Thoracic aorta (tissue), 2 donors: ENCODE data around the gene SRP68. TPM values are rescaled to one million over a fixed set of nuclear protein-coding genes. Genes with fewer than 3 reads are reported as not detected.

ENCODE experiments used
- ATAC-seq: fragments of 150-250 bp; one replicate; pipeline ENCODE4 v1.8.0; 2017; ENCODE audit warnings: low read depth; ENCODE audit not compliant: insufficient number of reproducible peaks, low FRiP score
- DNase-seq: peaks from one replicate; pipeline ENCODE4 v3.0.0-alpha.2; 2020; ENCODE audit warnings: low spot score
- H3K27ac ChIP-seq, 2 donors: fragments of 200-600 bp; sonication (generic); 1 replicate in 1 of 2; 2 replicates in 1 of 2; pipeline ENCODE4 v1.5.1; 2016; ENCODE audit warnings: mild to moderate bottlenecking in 2 of 2, moderate library complexity in 2 of 2
- H3K27me3 ChIP-seq: fragments of 200-600 bp; sonication (generic); replicated peaks from 2 replicates; pipeline ENCODE4 v1.6.0; 2016; ENCODE audit warnings: mild to moderate bottlenecking; ENCODE audit not compliant: insufficient read depth
- H3K36me3 ChIP-seq: fragments of 200-600 bp; sonication (generic); one replicate; pipeline ENCODE4 v1.5.1; 2016
- H3K4me1 ChIP-seq, 2 donors: fragments of 200-600 bp; sonication (generic); 1 replicate in 1 of 2; 2 replicates in 1 of 2; pipeline versions ENCODE4 v1.5.1 to v1.6.0; 2016; ENCODE audit warnings: low read depth in 2 of 2, mild to moderate bottlenecking in 1 of 2; ENCODE audit not compliant: control insufficient read depth in 1 of 2
- H3K4me3 ChIP-seq: fragments of 200-600 bp; sonication (generic); 2 replicates; pipeline ENCODE4 v1.5.1; 2016; ENCODE audit warnings: mild to moderate bottlenecking
- H3K9me3 ChIP-seq: fragments of 200-600 bp; sonication (generic); 2 replicates; pipeline ENCODE4 v1.5.1; 2016
- total RNA-seq, 2 donors: library from RNA; depleted of rRNA; stranded (reverse); fragments of >200 nt; gene quantifications; one replicate each; pipeline versions ENCODE4 v1.1.0 to v1.2.3, GENCODE V29; 2016
- TF ChIP-seq, protein P1 (sequence below): fragments of 200-600 bp; sonication (generic); IDR thresholded peaks from one replicate; pipeline ENCODE4 v1.5.1; 2019; ENCODE audit warnings: antibody characterized with exemption

SRP68 gene
- total RNA-seq, 2 donors from 2014 or later: 19.1 to 39.9 TPM

- peaks cover 58% of the 10 kb centered on the region for H3K36me3 ChIP-seq
- TF ChIP-seq, protein P1, sequence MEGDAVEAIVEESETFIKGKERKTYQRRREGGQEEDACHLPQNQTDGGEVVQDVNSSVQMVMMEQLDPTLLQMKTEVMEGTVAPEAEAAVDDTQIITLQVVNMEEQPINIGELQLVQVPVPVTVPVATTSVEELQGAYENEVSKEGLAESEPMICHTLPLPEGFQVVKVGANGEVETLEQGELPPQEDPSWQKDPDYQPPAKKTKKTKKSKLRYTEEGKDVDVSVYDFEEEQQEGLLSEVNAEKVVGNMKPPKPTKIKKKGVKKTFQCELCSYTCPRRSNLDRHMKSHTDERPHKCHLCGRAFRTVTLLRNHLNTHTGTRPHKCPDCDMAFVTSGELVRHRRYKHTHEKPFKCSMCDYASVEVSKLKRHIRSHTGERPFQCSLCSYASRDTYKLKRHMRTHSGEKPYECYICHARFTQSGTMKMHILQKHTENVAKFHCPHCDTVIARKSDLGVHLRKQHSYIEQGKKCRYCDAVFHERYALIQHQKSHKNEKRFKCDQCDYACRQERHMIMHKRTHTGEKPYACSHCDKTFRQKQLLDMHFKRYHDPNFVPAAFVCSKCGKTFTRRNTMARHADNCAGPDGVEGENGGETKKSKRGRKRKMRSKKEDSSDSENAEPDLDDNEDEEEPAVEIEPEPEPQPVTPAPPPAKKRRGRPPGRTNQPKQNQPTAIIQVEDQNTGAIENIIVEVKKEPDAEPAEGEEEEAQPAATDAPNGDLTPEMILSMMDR: no peak
- DNase-seq (no peak), ATAC-seq (no peak)
- no peaks in the 10 kb centered on the region for H3K4me1 ChIP-seq
- H3K27me3 ChIP-seq: no peaks in the 10 kb centered on the region
- no peaks in the 10 kb centered on the region for H3K9me3 ChIP-seq
- H3K4me3 ChIP-seq: no peak overlapping the region
- H3K27ac ChIP-seq: no peak overlapping the region
Observed at GRCh38 chr17:76094046-76094445, 21.7 kb upstream of the SRP68 start.

GRCh38 chr17:76092526-76093413, 20.5 kb upstream of the SRP68 start:
- DNase-seq (no peak), ATAC-seq (no peak)
- Histone ChIP-seq H3K36me3 (peaks cover 64% of the 10 kb centered on the region), H3K4me3 (no peak overlapping the region), H3K4me1 (no peaks in the 10 kb centered on the region), H3K9me3 (no peaks in the 10 kb centered on the region), H3K27ac (no peak overlapping the region), H3K27me3 (no peaks in the 10 kb centered on the region)
- TF ChIP-seq, protein P1: no peak

- Histone ChIP-seq H3K27ac (no peak overlapping the region), H3K27me3 (no peaks in the 10 kb centered on the region), H3K36me3 (peaks cover 72% of the 10 kb centered on the region), H3K9me3 (no peaks in the 10 kb centered on the region), H3K4me1 (no peaks in the 10 kb centered on the region), H3K4me3 (no peak overlapping the region)
- DNase-seq (no peak), ATAC-seq (no peak)
- TF ChIP-seq, protein P1: no peak
Observed at GRCh38 chr17:76091526-76092286, 19.4 kb upstream of the SRP68 start.

GRCh38 chr17:76090517-76091129, 18.3 kb upstream of the SRP68 start:
- Histone ChIP-seq H3K9me3 (no peaks in the 10 kb centered on the region), H3K4me3 (no peak overlapping the region), H3K4me1 (no peaks in the 10 kb centered on the region), H3K27ac (no peak overlapping the region), H3K27me3 (no peaks in the 10 kb centered on the region), H3K36me3 (peaks cover 76% of the 10 kb centered on the region)
- no peak for ATAC-seq
- no peak for DNase-seq
- TF ChIP-seq, protein P1: no peak
